SU-DHL-6 (cell line): Measurements from ENCODE around the gene PAH.

Experiments used
- EZH2phosphoT487 ChIP-seq: fragments of 200-600 bp; sonication (generic), shearing (Covaris generic); conservative IDR thresholded peaks from 2 replicates; pipeline ENCODE4 v1.6.1; 2018; ENCODE audit warnings: mild to moderate bottlenecking, antibody characterized with exemption, low read length, moderate library complexity, mixed read lengths
- TF ChIP-seq, protein P1 (sequence below): fragments of 200-600 bp; sonication (generic); IDR thresholded peaks from one replicate; pipeline ENCODE4 v1.5.1; 2017; ENCODE audit warnings: antibody characterized with exemption, mild to moderate bottlenecking, low read length, moderate library complexity; ENCODE audit not compliant: insufficient read depth, poor library complexity, severe bottlenecking

DNA sequence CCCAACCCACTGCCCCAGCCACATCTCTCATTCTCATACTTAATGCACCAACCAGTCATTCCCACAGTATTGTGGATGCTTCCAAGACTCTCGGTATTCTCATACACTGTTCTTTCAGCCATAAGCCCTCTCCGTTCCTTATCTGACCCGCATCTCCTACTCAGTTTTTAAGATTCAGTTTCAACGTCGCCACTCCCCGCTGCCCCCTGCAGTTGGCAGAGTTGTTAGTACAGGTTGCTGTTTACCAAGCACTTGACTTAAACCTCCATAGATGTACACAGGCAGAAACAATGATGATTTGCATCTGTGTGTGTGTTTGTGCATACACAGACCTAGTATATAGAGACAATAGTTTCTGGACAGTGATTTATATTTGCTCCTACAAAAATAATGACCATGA lies 40.2 kb downstream of the PAH start:
- TF ChIP-seq, protein P1, sequence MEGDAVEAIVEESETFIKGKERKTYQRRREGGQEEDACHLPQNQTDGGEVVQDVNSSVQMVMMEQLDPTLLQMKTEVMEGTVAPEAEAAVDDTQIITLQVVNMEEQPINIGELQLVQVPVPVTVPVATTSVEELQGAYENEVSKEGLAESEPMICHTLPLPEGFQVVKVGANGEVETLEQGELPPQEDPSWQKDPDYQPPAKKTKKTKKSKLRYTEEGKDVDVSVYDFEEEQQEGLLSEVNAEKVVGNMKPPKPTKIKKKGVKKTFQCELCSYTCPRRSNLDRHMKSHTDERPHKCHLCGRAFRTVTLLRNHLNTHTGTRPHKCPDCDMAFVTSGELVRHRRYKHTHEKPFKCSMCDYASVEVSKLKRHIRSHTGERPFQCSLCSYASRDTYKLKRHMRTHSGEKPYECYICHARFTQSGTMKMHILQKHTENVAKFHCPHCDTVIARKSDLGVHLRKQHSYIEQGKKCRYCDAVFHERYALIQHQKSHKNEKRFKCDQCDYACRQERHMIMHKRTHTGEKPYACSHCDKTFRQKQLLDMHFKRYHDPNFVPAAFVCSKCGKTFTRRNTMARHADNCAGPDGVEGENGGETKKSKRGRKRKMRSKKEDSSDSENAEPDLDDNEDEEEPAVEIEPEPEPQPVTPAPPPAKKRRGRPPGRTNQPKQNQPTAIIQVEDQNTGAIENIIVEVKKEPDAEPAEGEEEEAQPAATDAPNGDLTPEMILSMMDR = no peak
- no peak for TF ChIP-seq EZH2phosphoT487
